Measurements from ENCODE around the gene C1orf174.

Gene C1orf174

GRCh38 chr1:3910049-3910731, 10.1 kb upstream of the C1orf174 start:
- no peak for TF ChIP-seq NFIC (IDR thresholded peaks at IDR 0.05)
- TF ChIP-seq EP300 (IDR thresholded peaks at IDR 0.05; ENCODE audit: borderline replicate concordance), result no peak
- TF ChIP-seq EGR1 (IDR thresholded peaks at IDR 0.05), result no peak
- TF ChIP-seq TCF12 (IDR thresholded peaks at IDR 0.05; ENCODE audit: low read depth), result no peak
- no peak for TF ChIP-seq RAD21 (IDR thresholded peaks at IDR 0.05; ENCODE audit: low read depth)
- no peak for TF ChIP-seq USF1 (IDR thresholded peaks at IDR 0.05)
- no peak for TF ChIP-seq CEBPB (IDR thresholded peaks at IDR 0.05)
- no peak for TF ChIP-seq ZBTB7A (IDR thresholded peaks at IDR 0.05; ENCODE audit: low read depth)
- no peak for TF ChIP-seq REST (IDR thresholded peaks at IDR 0.05; ENCODE audit: low read depth)
- TF ChIP-seq FOXM1 (IDR thresholded peaks at IDR 0.05; ENCODE audit: borderline replicate concordance, low read depth), result no peak
- no peak for TF ChIP-seq TAF1 (IDR thresholded peaks at IDR 0.05; ENCODE audit: low read depth)
- TF ChIP-seq MAX (IDR thresholded peaks at IDR 0.05), result no peak
- TF ChIP-seq TEAD4 (IDR thresholded peaks at IDR 0.05), result no peak
- no peak for TF ChIP-seq CREB1 (IDR thresholded peaks at IDR 0.05; ENCODE audit: low read depth)
- TF ChIP-seq YY1 (IDR thresholded peaks at IDR 0.05; ENCODE audit: low read depth), result no peak

GRCh38 chr1:3909615-3910014, 9.5 kb upstream of the C1orf174 start:
- TF ChIP-seq EP300 (IDR thresholded peaks at IDR 0.05; ENCODE audit: borderline replicate concordance) (no peak), MAX (IDR thresholded peaks at IDR 0.05) (no peak), EGR1 (IDR thresholded peaks at IDR 0.05) (no peak), TCF12 (IDR thresholded peaks at IDR 0.05; ENCODE audit: low read depth) (no peak), TAF1 (IDR thresholded peaks at IDR 0.05; ENCODE audit: low read depth) (no peak), USF1 (IDR thresholded peaks at IDR 0.05) (no peak), NFIC (IDR thresholded peaks at IDR 0.05) (no peak), YY1 (IDR thresholded peaks at IDR 0.05; ENCODE audit: low read depth) (no peak), TEAD4 (IDR thresholded peaks at IDR 0.05) (no peak), FOXM1 (IDR thresholded peaks at IDR 0.05; ENCODE audit: borderline replicate concordance, low read depth) (no peak), CREB1 (IDR thresholded peaks at IDR 0.05; ENCODE audit: low read depth) (no peak), RAD21 (IDR thresholded peaks at IDR 0.05; ENCODE audit: low read depth) (no peak), REST (IDR thresholded peaks at IDR 0.05; ENCODE audit: low read depth) (no peak), ZBTB7A (IDR thresholded peaks at IDR 0.05; ENCODE audit: low read depth) (no peak), CEBPB (IDR thresholded peaks at IDR 0.05) (no peak)

- no peak for TF ChIP-seq FOXM1 (IDR thresholded peaks at IDR 0.05; ENCODE audit: borderline replicate concordance, low read depth)
- no peak for TF ChIP-seq RAD21 (IDR thresholded peaks at IDR 0.05; ENCODE audit: low read depth)
- no peak for TF ChIP-seq USF1 (IDR thresholded peaks at IDR 0.05)
- TF ChIP-seq CREB1 (IDR thresholded peaks at IDR 0.05; ENCODE audit: low read depth), result no peak
- no peak for TF ChIP-seq ZBTB7A (IDR thresholded peaks at IDR 0.05; ENCODE audit: low read depth)
- no peak for TF ChIP-seq CEBPB (IDR thresholded peaks at IDR 0.05)
- TF ChIP-seq EGR1 (IDR thresholded peaks at IDR 0.05), result no peak
- no peak for TF ChIP-seq TCF12 (IDR thresholded peaks at IDR 0.05; ENCODE audit: low read depth)
- TF ChIP-seq TAF1 (IDR thresholded peaks at IDR 0.05; ENCODE audit: low read depth), result no peak
- no peak for TF ChIP-seq TEAD4 (IDR thresholded peaks at IDR 0.05)
- no peak for TF ChIP-seq YY1 (IDR thresholded peaks at IDR 0.05; ENCODE audit: low read depth)
- no peak for TF ChIP-seq REST (IDR thresholded peaks at IDR 0.05; ENCODE audit: low read depth)
- TF ChIP-seq EP300 (IDR thresholded peaks at IDR 0.05; ENCODE audit: borderline replicate concordance), result no peak
- TF ChIP-seq MAX (IDR thresholded peaks at IDR 0.05), result no peak
- TF ChIP-seq NFIC (IDR thresholded peaks at IDR 0.05), result no peak
Measured at GRCh38 chr1:3908886-3909517, 8.9 kb upstream of the C1orf174 start.
